IPS-15b (cell line): ENCODE measurements around the gene DOCK2.

Experiments
- H3K27me3 ChIP-seq: one replicate; pipeline ENCODE4 v1.6.1; 2013; ENCODE audit warnings: low read length; ENCODE audit not compliant: control insufficient read depth, insufficient read depth
- H3K36me3 ChIP-seq: one replicate; pipeline ENCODE4 v1.6.1; 2013; ENCODE audit warnings: low read length; ENCODE audit not compliant: control insufficient read depth, insufficient read depth
- H3K4me1 ChIP-seq: one replicate; pipeline ENCODE4 v1.6.1; 2013; ENCODE audit warnings: mild to moderate bottlenecking, low read length; ENCODE audit not compliant: control insufficient read depth, insufficient read depth
- H3K4me3 ChIP-seq: one replicate; pipeline ENCODE4 v1.5.1; 2013; ENCODE audit warnings: low read depth, low read length
- H3K9ac ChIP-seq: one replicate; pipeline ENCODE4 v1.6.1; 2013; ENCODE audit warnings: low read depth, mild to moderate bottlenecking, low read length
- H3K9me3 ChIP-seq: one replicate; pipeline ENCODE4 v1.6.1; 2013; ENCODE audit warnings: mild to moderate bottlenecking, low read length; ENCODE audit not compliant: control insufficient read depth, insufficient read depth

DOCK2 gene

GRCh38 chr5:169862391-169862811 lies 225.3 kb downstream of the DOCK2 start:
- H3K9me3 ChIP-seq, result no peaks in the 10 kb centered on the region
- H3K36me3 ChIP-seq, result no peaks in the 10 kb centered on the region
- H3K9ac ChIP-seq, result no peak overlapping the region
- no peaks in the 10 kb centered on the region for H3K4me1 ChIP-seq
- no peak overlapping the region for H3K4me3 ChIP-seq
- H3K27me3 ChIP-seq, result no peaks in the 10 kb centered on the region

- Histone ChIP-seq H3K9ac (no peak overlapping the region), H3K27me3 (no peaks in the 10 kb centered on the region), H3K4me1 (peaks cover 4% of the 10 kb centered on the region), H3K9me3 (no peaks in the 10 kb centered on the region), H3K4me3 (no peak overlapping the region), H3K36me3 (no peaks in the 10 kb centered on the region)
Observed at GRCh38 chr5:169864483-169864882, 227.4 kb downstream of the DOCK2 start.

- Histone ChIP-seq H3K27me3 (no peaks in the 10 kb centered on the region), H3K9me3 (no peaks in the 10 kb centered on the region), H3K9ac (no peak overlapping the region), H3K36me3 (no peaks in the 10 kb centered on the region), H3K4me3 (no peak overlapping the region), H3K4me1 (peaks cover 4% of the 10 kb centered on the region)
Observed at GRCh38 chr5:169867347-169867746, 230.3 kb downstream of the DOCK2 start.

DNA sequence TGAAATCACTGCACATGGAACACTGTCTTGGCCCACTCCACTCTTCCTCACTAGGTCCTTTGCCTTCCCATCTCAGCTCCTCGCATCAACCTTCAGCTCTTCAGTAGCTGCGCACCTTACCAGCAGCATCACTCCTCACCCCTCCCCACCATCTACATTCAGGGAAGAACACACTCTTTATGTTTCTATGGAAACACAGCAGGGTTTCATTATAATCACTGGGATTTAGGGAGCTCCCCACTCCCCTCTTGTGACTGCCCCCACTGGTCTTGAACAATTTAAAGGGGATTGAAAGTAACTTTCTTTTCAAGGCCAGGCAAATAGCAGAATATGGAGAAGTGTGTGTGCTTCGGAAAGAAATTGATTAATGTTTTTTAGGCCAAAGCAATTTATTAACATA lies 232.0 kb downstream of the DOCK2 start:
- H3K4me1 ChIP-seq, result peaks cover 4% of the 10 kb centered on the region
- H3K27me3 ChIP-seq, result no peaks in the 10 kb centered on the region
- H3K9ac ChIP-seq, result no peak overlapping the region
- no peak overlapping the region for H3K4me3 ChIP-seq
- no peaks in the 10 kb centered on the region for H3K36me3 ChIP-seq
- H3K9me3 ChIP-seq, result no peaks in the 10 kb centered on the region

DNA sequence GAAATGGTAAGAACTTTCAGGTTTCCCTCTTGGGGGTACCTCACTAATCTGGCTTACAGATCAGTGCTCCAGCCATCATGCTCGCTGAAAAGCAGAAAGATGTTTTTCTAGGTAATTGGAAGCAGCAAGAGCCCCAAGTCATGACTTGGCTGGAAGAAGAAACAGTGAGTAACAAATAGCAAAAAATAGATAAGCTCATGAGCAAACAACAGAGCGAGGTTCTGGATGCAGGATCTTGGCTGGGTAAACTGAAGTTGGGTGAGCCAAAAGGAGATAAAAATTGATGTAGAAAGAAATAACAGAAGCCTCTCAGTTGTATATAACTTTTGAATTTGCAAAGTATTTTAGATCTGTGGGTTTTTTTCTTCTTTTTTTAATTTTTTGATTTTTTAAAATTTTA lies 233.1 kb downstream of the DOCK2 start:
- Histone ChIP-seq H3K4me3 (no peak overlapping the region), H3K9ac (no peak overlapping the region), H3K27me3 (no peaks in the 10 kb centered on the region), H3K36me3 (no peaks in the 10 kb centered on the region), H3K4me1 (peaks cover 4% of the 10 kb centered on the region), H3K9me3 (no peaks in the 10 kb centered on the region)

DNA sequence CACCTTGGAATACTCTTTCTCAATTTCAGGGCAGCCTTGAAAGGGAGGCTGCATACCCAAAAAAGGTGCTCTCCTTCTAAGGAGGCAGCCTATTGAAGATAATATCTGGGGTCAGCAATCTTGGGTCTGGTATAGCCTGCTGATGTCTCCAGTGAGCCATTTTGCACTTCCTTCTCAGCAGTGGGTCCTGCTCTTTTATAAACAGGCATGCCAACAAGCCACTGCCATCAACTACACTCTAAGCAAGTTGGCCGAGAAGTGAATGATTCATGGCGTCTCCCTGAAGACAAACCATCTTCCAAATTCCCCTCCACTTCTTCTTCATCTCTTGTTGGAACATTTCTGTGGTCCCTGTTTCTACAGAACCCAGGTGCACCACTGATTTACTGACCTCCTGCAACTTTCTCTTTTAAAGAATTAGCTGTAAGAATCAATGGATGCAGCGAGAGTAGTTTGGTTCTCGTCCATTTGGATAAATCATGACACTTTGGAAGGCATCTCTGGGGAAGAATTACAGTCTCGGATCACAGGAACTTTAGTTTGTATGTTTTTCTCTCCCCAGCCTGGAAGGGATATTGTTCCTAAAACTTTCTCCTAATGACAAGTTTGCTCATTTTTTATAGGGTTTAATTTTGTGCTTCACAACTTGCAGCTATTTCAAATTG lies 234.9 kb downstream of the DOCK2 start:
- H3K36me3 ChIP-seq, result no peaks in the 10 kb centered on the region
- no peaks in the 10 kb centered on the region for H3K27me3 ChIP-seq
- no peaks in the 10 kb centered on the region for H3K9me3 ChIP-seq
- peaks cover 4% of the 10 kb centered on the region for H3K4me1 ChIP-seq
- H3K4me3 ChIP-seq, result no peak overlapping the region
- H3K9ac ChIP-seq, result no peak overlapping the region

DNA sequence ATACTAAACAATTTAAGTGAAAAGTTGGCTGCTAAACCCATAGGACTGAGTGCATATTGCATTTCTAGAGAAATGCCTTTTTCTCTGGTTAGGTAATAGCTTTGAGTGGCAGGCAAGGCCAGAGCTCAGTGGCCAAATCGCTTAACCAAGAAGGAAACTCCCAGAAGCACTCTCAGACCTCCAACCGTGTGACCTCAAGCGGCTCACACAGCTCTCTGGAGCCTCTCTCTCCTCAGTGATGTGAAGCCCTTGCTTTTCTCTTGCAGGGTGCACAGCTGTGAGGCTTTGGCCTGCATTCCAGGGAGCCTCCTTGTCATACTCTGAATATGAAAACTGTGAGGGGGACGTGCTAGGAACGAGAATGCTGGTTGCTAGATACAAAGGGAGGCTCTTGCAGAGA lies 236.6 kb downstream of the DOCK2 start:
- Histone ChIP-seq H3K9ac (no peak overlapping the region), H3K4me3 (no peak overlapping the region), H3K27me3 (no peaks in the 10 kb centered on the region), H3K36me3 (no peaks in the 10 kb centered on the region), H3K9me3 (no peaks in the 10 kb centered on the region), H3K4me1 (peaks cover 4% of the 10 kb centered on the region)

DNA sequence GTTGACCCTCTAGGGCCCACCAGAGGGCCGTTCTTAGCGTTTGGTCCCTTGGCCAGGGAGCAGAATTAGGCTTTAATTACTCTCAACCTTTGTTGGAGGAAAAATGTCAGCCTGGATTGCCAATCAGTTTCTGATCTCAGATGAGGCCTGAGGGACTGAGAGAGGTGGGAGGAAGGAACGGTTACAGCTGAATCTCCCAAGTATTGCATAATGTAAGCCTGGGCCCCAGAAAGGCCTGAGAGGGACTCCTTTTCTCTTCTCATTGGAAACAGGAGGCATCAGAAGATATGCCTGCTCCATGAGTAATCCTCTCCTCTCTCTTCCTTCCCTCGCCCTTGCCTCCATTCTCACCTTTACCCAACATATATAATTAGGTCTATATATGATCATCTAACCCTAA lies 237.5 kb downstream of the DOCK2 start:
- Histone ChIP-seq H3K4me1 (no peaks in the 10 kb centered on the region), H3K9me3 (no peaks in the 10 kb centered on the region), H3K4me3 (no peak overlapping the region), H3K9ac (no peak overlapping the region), H3K27me3 (no peaks in the 10 kb centered on the region), H3K36me3 (no peaks in the 10 kb centered on the region)

DNA sequence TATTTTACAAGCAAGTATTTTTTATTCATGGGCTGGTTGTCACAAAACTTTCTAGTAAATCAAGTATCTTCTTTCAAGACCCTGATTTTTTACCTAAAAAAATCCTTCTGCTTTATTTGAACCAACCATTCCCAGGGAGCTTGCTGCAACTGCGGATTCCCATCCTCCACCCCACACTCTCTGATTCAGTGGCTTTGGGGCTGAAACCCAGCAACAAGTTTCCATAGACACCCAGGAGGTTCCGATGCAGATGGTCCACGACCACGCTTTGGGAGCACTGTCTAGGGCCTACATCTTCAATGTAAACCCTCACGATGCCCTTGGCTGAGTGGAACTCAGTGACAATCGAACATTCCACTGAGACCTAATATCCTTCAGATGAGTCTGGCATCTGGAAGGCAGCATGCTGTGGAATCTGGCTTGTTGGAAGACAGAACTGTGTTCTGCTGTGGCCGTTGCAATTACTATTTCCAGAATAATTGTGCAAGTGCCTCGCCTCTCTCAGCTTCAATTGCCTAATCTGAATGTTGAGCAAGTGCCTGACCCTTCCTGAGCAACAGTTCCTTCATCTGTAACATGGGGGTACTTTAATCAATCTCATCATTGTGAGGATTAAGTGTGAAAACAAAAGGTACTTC lies 238.1 kb downstream of the DOCK2 start:
- no peaks in the 10 kb centered on the region for H3K36me3 ChIP-seq
- H3K4me3 ChIP-seq, result no peak overlapping the region
- no peaks in the 10 kb centered on the region for H3K9me3 ChIP-seq
- H3K9ac ChIP-seq, result no peak overlapping the region
- H3K4me1 ChIP-seq, result no peaks in the 10 kb centered on the region
- H3K27me3 ChIP-seq, result no peaks in the 10 kb centered on the region

GRCh38 chr5:169875731-169876130 lies 238.7 kb downstream of the DOCK2 start:
- H3K4me1 ChIP-seq, result no peaks in the 10 kb centered on the region
- H3K9ac ChIP-seq, result no peak overlapping the region
- H3K4me3 ChIP-seq, result no peak overlapping the region
- H3K27me3 ChIP-seq, result no peaks in the 10 kb centered on the region
- H3K9me3 ChIP-seq, result no peaks in the 10 kb centered on the region
- no peaks in the 10 kb centered on the region for H3K36me3 ChIP-seq

GRCh38 chr5:169876386-169876785 lies 239.3 kb downstream of the DOCK2 start:
- Histone ChIP-seq H3K9ac (no peak overlapping the region), H3K27me3 (no peaks in the 10 kb centered on the region), H3K9me3 (no peaks in the 10 kb centered on the region), H3K4me3 (no peak overlapping the region), H3K4me1 (no peaks in the 10 kb centered on the region), H3K36me3 (no peaks in the 10 kb centered on the region)

DNA sequence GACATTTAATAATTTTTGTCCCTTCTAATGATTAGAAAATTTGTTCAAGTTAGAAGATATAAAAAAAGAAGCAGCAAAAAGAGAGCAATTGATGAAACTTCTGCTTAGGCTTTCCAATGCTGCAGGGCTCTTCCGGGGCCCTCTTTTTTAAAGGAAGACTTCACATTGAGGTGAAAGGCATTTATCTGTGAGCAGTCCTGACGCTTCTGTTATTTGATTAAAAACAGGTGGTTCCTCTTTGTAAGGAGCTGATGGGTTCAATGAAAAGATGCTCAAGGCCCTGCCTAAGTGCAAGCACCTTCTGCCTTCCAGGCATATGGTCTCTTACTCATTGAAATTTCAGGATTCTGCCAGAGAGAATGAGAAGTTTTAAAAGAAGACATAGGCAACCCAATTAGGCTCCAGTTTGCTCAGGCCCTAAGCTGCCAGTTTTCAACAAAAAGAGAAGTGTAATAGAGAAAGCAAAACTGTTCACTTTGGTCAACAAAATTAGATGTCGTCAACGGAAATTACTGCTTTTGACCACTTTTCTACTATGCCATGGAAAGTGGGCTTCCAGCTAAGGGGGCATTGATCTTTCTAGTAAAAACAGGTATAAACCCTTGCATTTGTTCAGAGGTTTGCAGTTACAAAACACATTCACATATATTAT lies 243.1 kb downstream of the DOCK2 start:
- Histone ChIP-seq H3K4me3 (no peak overlapping the region), H3K27me3 (no peaks in the 10 kb centered on the region), H3K9me3 (no peaks in the 10 kb centered on the region), H3K36me3 (no peaks in the 10 kb centered on the region), H3K4me1 (no peaks in the 10 kb centered on the region), H3K9ac (no peak overlapping the region)
